ENCODE measurements around the gene SMAP1.

SMAP1 gene

GRCh38 chr6:70852667-70853246, 185.1 kb downstream of the SMAP1 start:
- Histone ChIP-seq H3K27ac (ENCODE audit: low read depth, low read length) (no peak overlapping the region), H3K27me3 (ENCODE audit: control insufficient read depth, insufficient read depth, low read length) (no peaks in the 10 kb centered on the region), H3K9ac (ENCODE audit: low read length) (no peak overlapping the region), H3K4me1 (ENCODE audit: control insufficient read depth, insufficient read depth, low read length) (no peaks in the 10 kb centered on the region), H3K4me3 (ENCODE audit: low read length) (no peak overlapping the region), H3K36me3 (ENCODE audit: control insufficient read depth, insufficient read depth, low read length) (peaks cover under 1% of the 10 kb centered on the region)

GRCh38 chr6:70857387-70858077, 189.8 kb downstream of the SMAP1 start:
- Histone ChIP-seq H3K9ac (ENCODE audit: low read length) (no peak overlapping the region), H3K36me3 (ENCODE audit: control insufficient read depth, insufficient read depth, low read length) (peaks cover 5% of the 10 kb centered on the region), H3K4me3 (ENCODE audit: low read length) (no peak overlapping the region), H3K27ac (ENCODE audit: low read depth, low read length) (no peak overlapping the region), H3K27me3 (ENCODE audit: control insufficient read depth, insufficient read depth, low read length) (no peaks in the 10 kb centered on the region), H3K4me1 (ENCODE audit: control insufficient read depth, insufficient read depth, low read length) (no peaks in the 10 kb centered on the region)

- H3K36me3 ChIP-seq (ENCODE audit: control insufficient read depth, insufficient read depth, low read length): peaks cover 5% of the 10 kb centered on the region
- no peak overlapping the region for H3K4me3 ChIP-seq (ENCODE audit: low read length)
- H3K9ac ChIP-seq (ENCODE audit: low read length): no peak overlapping the region
- no peak overlapping the region for H3K27ac ChIP-seq (ENCODE audit: low read depth, low read length)
- no peaks in the 10 kb centered on the region for H3K27me3 ChIP-seq (ENCODE audit: control insufficient read depth, insufficient read depth, low read length)
- H3K4me1 ChIP-seq (ENCODE audit: control insufficient read depth, insufficient read depth, low read length): no peaks in the 10 kb centered on the region
Observed at GRCh38 chr6:70860045-70860444, 192.4 kb downstream of the SMAP1 start.

GRCh38 chr6:70860920-70861319, 193.2 kb downstream of the SMAP1 start:
- Histone ChIP-seq H3K36me3 (ENCODE audit: control insufficient read depth, insufficient read depth, low read length) (peaks cover 5% of the 10 kb centered on the region), H3K27ac (ENCODE audit: low read depth, low read length) (no peak overlapping the region)

GRCh38 chr6:70863343-70863742, 195.7 kb downstream of the SMAP1 start:
- no peak overlapping the region for H3K9ac ChIP-seq (ENCODE audit: low read length)
- no peaks in the 10 kb centered on the region for H3K27me3 ChIP-seq (ENCODE audit: control insufficient read depth, insufficient read depth, low read length)
- no peaks in the 10 kb centered on the region for H3K4me1 ChIP-seq (ENCODE audit: control insufficient read depth, insufficient read depth, low read length)
- no peak overlapping the region for H3K4me3 ChIP-seq (ENCODE audit: low read length)
- H3K36me3 ChIP-seq (ENCODE audit: control insufficient read depth, insufficient read depth, low read length): peaks cover under 1% of the 10 kb centered on the region
- no peak overlapping the region for H3K27ac ChIP-seq (ENCODE audit: low read depth, low read length)

More at GRCh38 chr6:70860920-70861319, 193.2 kb downstream of the SMAP1 start:
- Histone ChIP-seq H3K4me1 (ENCODE audit: control insufficient read depth, insufficient read depth, low read length) (no peaks in the 10 kb centered on the region), H3K27me3 (ENCODE audit: control insufficient read depth, insufficient read depth, low read length) (no peaks in the 10 kb centered on the region), H3K4me3 (ENCODE audit: low read length) (no peak overlapping the region), H3K9ac (ENCODE audit: low read length) (no peak overlapping the region)

- no peak overlapping the region for H3K27ac ChIP-seq (ENCODE audit: low read depth, low read length)
- no peak overlapping the region for H3K9ac ChIP-seq (ENCODE audit: low read length)
- no peak overlapping the region for H3K4me3 ChIP-seq (ENCODE audit: low read length)
- H3K4me1 ChIP-seq (ENCODE audit: control insufficient read depth, insufficient read depth, low read length): no peaks in the 10 kb centered on the region
- no peaks in the 10 kb centered on the region for H3K27me3 ChIP-seq (ENCODE audit: control insufficient read depth, insufficient read depth, low read length)
- H3K36me3 ChIP-seq (ENCODE audit: control insufficient read depth, insufficient read depth, low read length): no peaks in the 10 kb centered on the region
Observed at GRCh38 chr6:70864401-70864800, 196.7 kb downstream of the SMAP1 start.

- Histone ChIP-seq H3K9ac (ENCODE audit: low read length) (no peak overlapping the region), H3K4me3 (ENCODE audit: low read length) (no peak overlapping the region), H3K36me3 (ENCODE audit: control insufficient read depth, insufficient read depth, low read length) (no peaks in the 10 kb centered on the region), H3K4me1 (ENCODE audit: control insufficient read depth, insufficient read depth, low read length) (no peaks in the 10 kb centered on the region), H3K27me3 (ENCODE audit: control insufficient read depth, insufficient read depth, low read length) (no peaks in the 10 kb centered on the region), H3K27ac (ENCODE audit: low read depth, low read length) (no peak overlapping the region)
Observed at GRCh38 chr6:70872469-70872868, 204.8 kb downstream of the SMAP1 start.

GRCh38 chr6:70874181-70874913, 206.7 kb downstream of the SMAP1 start:
- no peak overlapping the region for H3K9ac ChIP-seq (ENCODE audit: low read length)
- H3K27ac ChIP-seq (ENCODE audit: low read depth, low read length): no peak overlapping the region
- no peaks in the 10 kb centered on the region for H3K4me1 ChIP-seq (ENCODE audit: control insufficient read depth, insufficient read depth, low read length)
- no peaks in the 10 kb centered on the region for H3K36me3 ChIP-seq (ENCODE audit: control insufficient read depth, insufficient read depth, low read length)
- H3K4me3 ChIP-seq (ENCODE audit: low read length): no peak overlapping the region
- no peaks in the 10 kb centered on the region for H3K27me3 ChIP-seq (ENCODE audit: control insufficient read depth, insufficient read depth, low read length)

- no peaks in the 10 kb centered on the region for H3K27me3 ChIP-seq (ENCODE audit: control insufficient read depth, insufficient read depth, low read length)
- H3K27ac ChIP-seq (ENCODE audit: low read depth, low read length): no peak overlapping the region
- no peaks in the 10 kb centered on the region for H3K36me3 ChIP-seq (ENCODE audit: control insufficient read depth, insufficient read depth, low read length)
- no peak overlapping the region for H3K4me3 ChIP-seq (ENCODE audit: low read length)
- H3K9ac ChIP-seq (ENCODE audit: low read length): no peak overlapping the region
- H3K4me1 ChIP-seq (ENCODE audit: control insufficient read depth, insufficient read depth, low read length): no peaks in the 10 kb centered on the region
Observed at GRCh38 chr6:70879496-70879895, 211.8 kb downstream of the SMAP1 start.

- Histone ChIP-seq H3K9ac (ENCODE audit: low read length) (no peak overlapping the region), H3K36me3 (ENCODE audit: control insufficient read depth, insufficient read depth, low read length) (no peaks in the 10 kb centered on the region), H3K4me1 (ENCODE audit: control insufficient read depth, insufficient read depth, low read length) (no peaks in the 10 kb centered on the region), H3K4me3 (ENCODE audit: low read length) (no peak overlapping the region), H3K27me3 (ENCODE audit: control insufficient read depth, insufficient read depth, low read length) (no peaks in the 10 kb centered on the region), H3K27ac (ENCODE audit: low read depth, low read length) (no peak overlapping the region)
Observed at GRCh38 chr6:70884074-70884983, 216.6 kb downstream of the SMAP1 start.

GRCh38 chr6:70886071-70886470, 218.4 kb downstream of the SMAP1 start:
- Histone ChIP-seq H3K36me3 (ENCODE audit: control insufficient read depth, insufficient read depth, low read length) (no peaks in the 10 kb centered on the region), H3K4me1 (ENCODE audit: control insufficient read depth, insufficient read depth, low read length) (no peaks in the 10 kb centered on the region), H3K9ac (ENCODE audit: low read length) (no peak overlapping the region), H3K27me3 (ENCODE audit: control insufficient read depth, insufficient read depth, low read length) (no peaks in the 10 kb centered on the region), H3K4me3 (ENCODE audit: low read length) (no peak overlapping the region), H3K27ac (ENCODE audit: low read depth, low read length) (no peak overlapping the region)

GRCh38 chr6:70886661-70887060, 219.0 kb downstream of the SMAP1 start:
- H3K27ac ChIP-seq (ENCODE audit: low read depth, low read length): no peak overlapping the region
- no peaks in the 10 kb centered on the region for H3K27me3 ChIP-seq (ENCODE audit: control insufficient read depth, insufficient read depth, low read length)
- H3K4me3 ChIP-seq (ENCODE audit: low read length): no peak overlapping the region
- no peaks in the 10 kb centered on the region for H3K4me1 ChIP-seq (ENCODE audit: control insufficient read depth, insufficient read depth, low read length)
- no peak overlapping the region for H3K9ac ChIP-seq (ENCODE audit: low read length)
- no peaks in the 10 kb centered on the region for H3K36me3 ChIP-seq (ENCODE audit: control insufficient read depth, insufficient read depth, low read length)

All from rectal smooth muscle tissue (tissue), 1 donor.